ENCODE data around the gene GPR157.
"Not testable (repeated sequence)": the region's sequence is repeated elsewhere in the genome, so short reads cannot be mapped to it uniquely, and the experiment has no call there.

GPR157 gene

GRCh38 chr1:9145714-9146113 lies 16.8 kb upstream of the GPR157 start:
- no peak for DNase-seq

GRCh38 chr1:9145021-9145668 lies 16.2 kb upstream of the GPR157 start:
- DNase-seq, result no peak

- not testable (repeated sequence) for DNase-seq
These were observed 15.6 kb upstream of the GPR157 start for GRCh38 chr1:9144494-9144893.

GRCh38 chr1:9143250-9143649 lies 14.3 kb upstream of the GPR157 start:
- no peak for DNase-seq

- DNase-seq, result no peak
These were observed 11.0 kb upstream of the GPR157 start for GRCh38 chr1:9139930-9140329.

- no peak for DNase-seq
These were observed 8.0 kb upstream of the GPR157 start for GRCh38 chr1:9136932-9137331.

GRCh38 chr1:9135073-9135836 lies 6.4 kb upstream of the GPR157 start:
- no peak for DNase-seq

- no peak for DNase-seq
These were observed 5.1 kb upstream of the GPR157 start for GRCh38 chr1:9133870-9134585.

GRCh38 chr1:9129266-9130041 lies 552 bp upstream of the GPR157 start:
- DNase-seq, result peak; percentile 77

GRCh38 chr1:9128166-9128519 lies 759 bp downstream of the GPR157 start:
- DNase-seq, result no peak

- DNase-seq, result no peak
These were observed 1.3 kb downstream of the GPR157 start for GRCh38 chr1:9127395-9128165.

GRCh38 chr1:9126511-9126910 lies 2.4 kb downstream of the GPR157 start:
- DNase-seq, result no peak

- DNase-seq, result not testable (repeated sequence)
These were observed 3.1 kb downstream of the GPR157 start for GRCh38 chr1:9125847-9126246.

- DNase-seq, result no peak
These were observed 3.6 kb downstream of the GPR157 start for GRCh38 chr1:9125325-9125724.

GRCh38 chr1:9124389-9124788 lies 4.5 kb downstream of the GPR157 start:
- DNase-seq, result not testable (repeated sequence)

- not testable (repeated sequence) for DNase-seq
These were observed 5.2 kb downstream of the GPR157 start for GRCh38 chr1:9123665-9124064.

GRCh38 chr1:9121496-9122409 lies 7.1 kb downstream of the GPR157 start:
- DNase-seq, result peak; percentile 14

GRCh38 chr1:9120312-9120958 lies 8.5 kb downstream of the GPR157 start:
- no peak for DNase-seq

- DNase-seq, result no peak
These were observed 9.2 kb downstream of the GPR157 start for GRCh38 chr1:9119745-9120144.

GRCh38 chr1:9118186-9118585 lies 10.7 kb downstream of the GPR157 start:
- no peak for DNase-seq
